GM23338 (cell line): Measurements from ENCODE around the gene TFAP2E. TPM values are rescaled to one million over a fixed set of nuclear protein-coding genes. Genes with fewer than 3 reads are reported as not detected.

Experiments
- ATAC-seq: fragments of 200-7000 bp; cut with Tn5 transposase; 3 replicates; pipeline ENCODE4 v1.9.1; 2020
- DNase-seq: peaks from one replicate; pipeline ENCODE4 v3.0.0-alpha.2; 2015; ENCODE audit warnings: low spot score
- H2AFZ ChIP-seq: fragments of 200-600 bp; sonication (generic); 2 replicates; pipeline ENCODE4 v1.8.0; 2016; ENCODE audit warnings: antibody characterized with exemption, mild to moderate bottlenecking, moderate library complexity
- H3F3A ChIP-seq: fragments of 200-600 bp; sonication (generic); replicated peaks from 2 replicates; pipeline ENCODE4 v1.8.0; 2017; ENCODE audit warnings: antibody characterized with exemption, mixed run types, low read depth
- H3K27ac ChIP-seq: fragments of 200-600 bp; sonication (generic); 2 replicates; pipeline ENCODE4 v1.6.1; 2016; ENCODE audit warnings: low read depth
- H3K27me3 ChIP-seq: fragments of 200-600 bp; sonication (generic); 2 replicates; pipeline ENCODE4 v1.8.0; 2016; ENCODE audit warnings: mild to moderate bottlenecking, mixed run types, moderate library complexity; ENCODE audit not compliant: insufficient read depth
- H3K36me3 ChIP-seq: fragments of 200-600 bp; sonication (generic); 2 replicates; pipeline ENCODE4 v1.8.0; 2016; ENCODE audit warnings: mild to moderate bottlenecking; ENCODE audit not compliant: insufficient read depth
- H3K4me1 ChIP-seq: fragments of 200-600 bp; sonication (generic); 2 replicates; pipeline ENCODE4 v1.8.0; 2016; ENCODE audit warnings: mild to moderate bottlenecking, moderate library complexity; ENCODE audit not compliant: insufficient read depth
- H3K4me2 ChIP-seq: fragments of 200-600 bp; sonication (generic); 2 replicates; pipeline ENCODE4 v1.7.1; 2017; ENCODE audit warnings: mixed run types
- H3K4me3 ChIP-seq: fragments of 200-600 bp; sonication (generic); 2 replicates; pipeline ENCODE4 v1.6.1; 2016; ENCODE audit warnings: mixed run types
- H3K79me2 ChIP-seq: fragments of 200-600 bp; sonication (generic); replicated peaks from 2 replicates; pipeline ENCODE4 v1.8.0; 2017; ENCODE audit warnings: mild to moderate bottlenecking; ENCODE audit not compliant: insufficient read depth
- H3K9me2 ChIP-seq: fragments of 200-600 bp; sonication (generic); 2 replicates; pipeline ENCODE4 v1.8.0; 2017; ENCODE audit not compliant: insufficient read depth
- H4K20me1 ChIP-seq: fragments of 200-600 bp; sonication (generic); replicated peaks from 2 replicates; pipeline ENCODE4 v1.8.0; 2017; ENCODE audit warnings: mild to moderate bottlenecking; ENCODE audit not compliant: insufficient read depth
- H3K27ac Mint-ChIP-seq: 2 replicates; pipeline ENCODE4 v1.8.0; 2020; ENCODE audit warnings: inconsistent platforms, mild to moderate bottlenecking, moderate library complexity, mixed read lengths
- H3K27me3 Mint-ChIP-seq: 3 replicates; pipeline ENCODE4 v1.8.0; 2022; ENCODE audit warnings: low read depth, mild to moderate bottlenecking, moderate library complexity, mixed read lengths, inconsistent platforms; ENCODE audit not compliant: insufficient read depth, poor library complexity
- H3K36me3 Mint-ChIP-seq: 3 replicates; pipeline ENCODE4 v1.8.0; 2021; ENCODE audit warnings: low read depth, mild to moderate bottlenecking, inconsistent platforms, moderate library complexity, mixed read lengths
- H3K4me1 Mint-ChIP-seq: 3 replicates; pipeline ENCODE4 v1.8.0; 2020; ENCODE audit warnings: mild to moderate bottlenecking, inconsistent platforms, mixed read lengths
- H3K4me3 Mint-ChIP-seq: 3 replicates; pipeline ENCODE4 v1.8.0; 2021; ENCODE audit warnings: moderate library complexity, mild to moderate bottlenecking, inconsistent platforms, mixed read lengths
- H3K9me3 Mint-ChIP-seq: 3 replicates; pipeline ENCODE4 v1.8.0; 2020; ENCODE audit warnings: moderate library complexity, mild to moderate bottlenecking, inconsistent platforms, mixed read lengths
- CREB1 ChIP-seq: fragments of 250-450 bp; sonication (Bioruptor Pico); IDR thresholded peaks from 2 replicates; pipeline ENCODE4 v1.5.0; 2020; ENCODE audit warnings: low read depth, mild to moderate bottlenecking, moderate library complexity
- CTCF ChIP-seq, 2 experiments: fragments of 200-600 bp in 1 of 2; sonication (generic) in 1 of 2; conservative IDR thresholded peaks; 2 replicates each; pipeline versions ENCODE4 v1.5.1 to v1.6.1; 2016 to 2017; ENCODE audit warnings: antibody characterized with exemption in 2 of 2, low read depth in 2 of 2, mild to moderate bottlenecking in 2 of 2, moderate library complexity in 1 of 2
- ETS1 ChIP-seq: IDR thresholded peaks from 2 replicates; pipeline ENCODE4 v1.6.1; 2016; ENCODE audit warnings: antibody characterized with exemption
- EZH2 ChIP-seq: fragments of 200-600 bp; sonication (generic); IDR thresholded peaks from one replicate; pipeline ENCODE4 v1.8.0; 2017; ENCODE audit warnings: antibody characterized with exemption, mild to moderate bottlenecking, low read depth; ENCODE audit not compliant: unreplicated experiment
- JUNB ChIP-seq: IDR thresholded peaks from one replicate; pipeline ENCODE4 v1.6.1; 2016; ENCODE audit warnings: antibody characterized with exemption; ENCODE audit not compliant: unreplicated experiment
- POLR2AphosphoS5 ChIP-seq: IDR thresholded peaks from 2 replicates; pipeline ENCODE4 v1.6.1; 2016; ENCODE audit warnings: antibody characterized with exemption, low read depth
- REST ChIP-seq: IDR thresholded peaks from one replicate; pipeline ENCODE4 v1.6.1; 2018; ENCODE audit warnings: antibody characterized with exemption; ENCODE audit not compliant: unreplicated experiment
- polyA plus RNA-seq: library from polyadenylated mRNA; unstranded; fragments of >200 nt; fragmentation: Nextera tagmentation; extraction: Ambion mirVana; gene quantifications from 2 replicates; pipeline ENCODE4 v1.2.1, GENCODE V29; 2016
- total RNA-seq: library from RNA; depleted of rRNA; stranded (reverse); fragments of >200 nt; shearing (Covaris generic); gene quantifications from 2 replicates; pipeline ENCODE4 v1.2.3, GENCODE V29; 2014

Gene TFAP2E
- total and polyA plus RNA-seq, 2 experiments from 2014 or later = 0.34 to 1.4 TPM

DNA sequence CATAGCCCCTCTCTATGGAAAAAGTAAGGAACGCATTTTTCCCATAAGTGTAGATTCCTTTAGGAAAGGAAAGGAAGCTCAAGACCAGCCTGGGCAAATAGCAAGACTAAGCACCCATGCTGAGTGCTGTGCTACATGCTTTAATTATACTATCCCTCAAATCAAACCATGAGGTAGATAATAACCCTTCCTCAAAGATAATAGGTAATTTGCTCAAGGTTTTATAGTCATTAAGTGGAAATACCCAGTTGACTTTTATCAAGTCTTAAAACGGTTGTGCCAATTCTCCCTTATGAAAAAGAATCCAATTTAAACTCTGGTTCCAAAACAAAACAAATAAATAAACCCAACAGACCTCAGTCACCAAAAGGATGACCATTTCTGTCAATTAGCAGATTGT is 19.3 kb upstream of the TFAP2E start:
- Histone ChIP-seq H3K4me1 (peaks cover 30% of the 10 kb centered on the region), H3K9me2 (no peaks in the 10 kb centered on the region), H3K4me2 (peak overlapping the region; percentile 66), H2AFZ (no peak overlapping the region), H3K27ac (peak overlapping the region; percentile 96), H3K79me2 (peaks cover 72% of the 10 kb centered on the region), H3K36me3 (peaks cover 7% of the 10 kb centered on the region; the same call in 1 of the 2 replicates), H4K20me1 (no peaks in the 10 kb centered on the region), H3K4me3 (peak overlapping the region; percentile 91), H3F3A (peaks cover 13% of the 10 kb centered on the region), H3K27me3 (no peaks in the 10 kb centered on the region)
- TF ChIP-seq EZH2 (no peak), POLR2AphosphoS5 (no peak), CREB1 (CRISPR knock-in tag) (no peak), REST (no peak), ETS1 (no peak), JUNB (no peak)
- Mint-ChIP-seq H3K27ac (peak overlapping the region; percentile 91), H3K4me1 (peaks cover 41% of the 10 kb centered on the region), H3K4me3 (peak overlapping the region; percentile 98), H3K27me3 (peaks cover 13% of the 10 kb centered on the region), H3K36me3 (peaks cover 43% of the 10 kb centered on the region), H3K9me3 (peaks cover 3% of the 10 kb centered on the region; the same call in 1 of the 3 replicates)
- no peak for ATAC-seq
- no peak for DNase-seq

GRCh38 chr1:35554266-35555211 is 18.6 kb upstream of the TFAP2E start:
- TF ChIP-seq REST = no peak
- peak; percentile 69; the same call in 1 of the 2 replicates for TF ChIP-seq CREB1 (CRISPR knock-in tag)
- peak; percentile 39; the same call in 1 of the 2 replicates for TF ChIP-seq POLR2AphosphoS5
- no peak for TF ChIP-seq CTCF (conservative IDR thresholded peaks at IDR 0.05; ENCODE audit: low read depth in 2 of 2)
- H4K20me1 ChIP-seq = no peaks in the 10 kb centered on the region
- H3K27ac ChIP-seq = peak overlapping the region; percentile 96
- peak overlapping the region; percentile 71 for H3K4me2 ChIP-seq
- ATAC-seq = peak; percentile 57
- Mint-ChIP-seq H3K27me3 (peaks cover 14% of the 10 kb centered on the region), H3K36me3 (peaks cover 38% of the 10 kb centered on the region), H3K27ac (peak overlapping the region; percentile 93), H3K4me1 (peaks cover 45% of the 10 kb centered on the region), H3K9me3 (peaks cover 3% of the 10 kb centered on the region; the same call in 1 of the 3 replicates), H3K4me3 (peak overlapping the region; percentile 98)
- H3K27me3 ChIP-seq = no peaks in the 10 kb centered on the region
- DNase-seq = peak; percentile 95
- peaks cover 65% of the 10 kb centered on the region for H3K79me2 ChIP-seq
- peaks cover 34% of the 10 kb centered on the region for H3K4me1 ChIP-seq
- H3F3A ChIP-seq = peaks cover 13% of the 10 kb centered on the region
- H2AFZ ChIP-seq = no peak overlapping the region
- H3K36me3 ChIP-seq = peaks cover 7% of the 10 kb centered on the region; the same call in 1 of the 2 replicates
- H3K9me2 ChIP-seq = no peaks in the 10 kb centered on the region
- H3K4me3 ChIP-seq = peak overlapping the region; percentile 91
